Lung (tissue), 12 donors: ENCODE measurements around the gene RALA. TPM values are rescaled to one million over a fixed set of nuclear protein-coding genes. Genes with fewer than 3 reads are reported as not detected.
A peak's percentile ranks its signal among the peaks of the same experiment; 100 is the strongest.

ENCODE experiments used
- ATAC-seq: fragments of 200-7000 bp; cut with Tn5 transposase; one replicate; pipeline ENCODE4 v1.9.1; 2020; ENCODE audit warnings: moderate number of reproducible peaks; ENCODE audit not compliant: insufficient read depth, low FRiP score
- DNase-seq, 3 donors: peaks; one replicate each; pipeline ENCODE4 v3.0.0-alpha.2; 2013 to 2017
- H3K27ac ChIP-seq, 2 donors: one replicate each; pipeline ENCODE4 v1.5.1; 2013; ENCODE audit warnings: mild to moderate bottlenecking in 2 of 2, moderate library complexity in 2 of 2, control low read depth in 1 of 2, inconsistent platforms in 1 of 2, low read depth in 1 of 2, low read length in 1 of 2
- H3K27me3 ChIP-seq, 3 donors: one replicate each; pipeline ENCODE4 v1.5.1; 2013; ENCODE audit warnings: low read length in 2 of 3; ENCODE audit not compliant: control insufficient read depth in 3 of 3, insufficient read depth in 3 of 3
- H3K36me3 ChIP-seq, 4 donors: one replicate each; pipeline ENCODE4 v1.5.1; 2013; ENCODE audit warnings: low read length in 4 of 4, mild to moderate bottlenecking in 1 of 4, moderate library complexity in 1 of 4; ENCODE audit not compliant: control insufficient read depth in 4 of 4, insufficient read depth in 4 of 4
- H3K4me1 ChIP-seq, 5 donors: one replicate each; pipeline ENCODE4 v1.5.1; 2013; ENCODE audit warnings: low read length in 5 of 5, mild to moderate bottlenecking in 2 of 5, moderate library complexity in 1 of 5; ENCODE audit not compliant: control insufficient read depth in 5 of 5, insufficient read depth in 5 of 5
- H3K4me3 ChIP-seq: one replicate; pipeline ENCODE4 v1.5.1; 2013; ENCODE audit warnings: mild to moderate bottlenecking, control low read depth, moderate library complexity
- H3K9ac ChIP-seq, 2 donors: one replicate each; pipeline ENCODE4 v1.5.1; 2013; ENCODE audit warnings: low read length in 2 of 2, control low read depth in 1 of 2; ENCODE audit not compliant: insufficient read depth in 1 of 2
- H3K9me3 ChIP-seq, 4 donors: one replicate each; pipeline ENCODE4 v1.5.1; 2013; ENCODE audit warnings: low read length in 3 of 4, mild to moderate bottlenecking in 1 of 4, moderate library complexity in 1 of 4; ENCODE audit not compliant: control insufficient read depth in 4 of 4, insufficient read depth in 3 of 4
- CTCF ChIP-seq: IDR thresholded peaks from 2 replicates; pipeline ENCODE4 v1.5.1; 2012; ENCODE audit warnings: mild to moderate bottlenecking; ENCODE audit errors: control extremely low read depth, extremely low read depth
- WGBS, 2 donors: extraction: QIAGEN DNeasy Blood & Tissue Kit; methylation state at CpG; one replicate each; pipeline ENCODE4 v1.1.7; 2013; 5-methylcytosine and 5-hydroxymethylcytosine counted together
- polyA plus RNA-seq, 2 donors: library from polyadenylated mRNA; stranded (reverse); fragments of 200-250 nt; gene quantifications; one replicate each; pipeline ENCODE4 v1.2.1, GENCODE V29; 2013
- total RNA-seq, 2 donors: library from RNA; depleted of rRNA in 1 of 2; stranded (reverse); fragments of >200 nt in 1 of 2; gene quantifications; one replicate each; pipeline ENCODE4 v1.2.1, GENCODE V29; 2014 to 2021
- donor health status: control.
- donor health status: control.
- donor health status: Bipolar disorder and iron deficiency.
- donor health status: healthy.
- donor health status: DM: yes; HTN: yes; CAD: no.

The RALA gene
- total and polyA plus RNA-seq, 4 donors, result 29.5 to 41.0 (median 30.6) TPM

GRCh38 chr7:39594988-39595620, 28.3 kb upstream of the RALA start:
- H3K27ac ChIP-seq, result no peak overlapping the region
- no peaks in the 10 kb centered on the region for H3K27me3 ChIP-seq
- 56 to 70% methylated on average over 5 of the region's 5 CpGs for WGBS, 2 donors
- TF ChIP-seq CTCF, result no peak
- no peaks in the 10 kb centered on the region for H3K9me3 ChIP-seq
- H3K4me3 ChIP-seq, result no peak overlapping the region
- H3K4me1 ChIP-seq, result peaks cover 0 to 10% (median 0%) of the 10 kb centered on the region in 5 donors
- DNase-seq (peak; percentile 67 to 97 (median 95)), ATAC-seq (no peak)
- no peak overlapping the region for H3K9ac ChIP-seq
- H3K36me3 ChIP-seq, result no peaks in the 10 kb centered on the region

- WGBS, 2 donors, result 48 to 79% methylated on average over 2 of the region's 2 CpGs
Observed at GRCh38 chr7:39602351-39602750, 21.0 kb upstream of the RALA start.

GRCh38 chr7:39603924-39604323, 19.4 kb upstream of the RALA start:
- Histone ChIP-seq H3K9me3 (no peaks in the 10 kb centered on the region), H3K27ac (no peak overlapping the region), H3K27me3 (no peaks in the 10 kb centered on the region), H3K9ac (no peak overlapping the region), H3K36me3 (no peaks in the 10 kb centered on the region), H3K4me1 (peaks cover 0 to 10% (median 3%) of the 10 kb centered on the region in 5 donors), H3K4me3 (no peak overlapping the region)
- TF ChIP-seq CTCF, result no peak
- ATAC-seq (no peak), DNase-seq (peak in 2 of 3 donors; percentile 9 to 43)

More at GRCh38 chr7:39602351-39602750, 21.0 kb upstream of the RALA start:
- Histone ChIP-seq H3K9me3 (no peaks in the 10 kb centered on the region), H3K36me3 (no peaks in the 10 kb centered on the region), H3K9ac (no peak overlapping the region), H3K27me3 (no peaks in the 10 kb centered on the region), H3K4me3 (no peak overlapping the region), H3K4me1 (no peaks in the 10 kb centered on the region), H3K27ac (no peak overlapping the region)
- DNase-seq (no peak), ATAC-seq (no peak)
- no peak for TF ChIP-seq CTCF

GRCh38 chr7:39605087-39605486, 18.3 kb upstream of the RALA start:
- no peak for DNase-seq
- ATAC-seq, result no peak
- TF ChIP-seq CTCF, result no peak
- WGBS, 2 donors, result 94 to 100% methylated on average over 1 of the region's 1 CpG
- Histone ChIP-seq H3K9ac (no peak overlapping the region), H3K9me3 (no peaks in the 10 kb centered on the region), H3K27me3 (no peaks in the 10 kb centered on the region), H3K4me1 (peaks cover 0 to 21% (median 3%) of the 10 kb centered on the region in 5 donors), H3K27ac (no peak overlapping the region), H3K4me3 (no peak overlapping the region), H3K36me3 (no peaks in the 10 kb centered on the region)
